ENCODE results near the gene STPG2. TPM values are rescaled to one million over a fixed set of nuclear protein-coding genes. Genes with fewer than 3 reads are reported as not detected.
A peak's percentile ranks its signal among the peaks of the same experiment; 100 is the strongest.

STPG2 gene
- total and polyA plus RNA-seq, 12 donors = 0.07 to 1.8 (median 0.61) TPM; not detected in 3

DNA sequence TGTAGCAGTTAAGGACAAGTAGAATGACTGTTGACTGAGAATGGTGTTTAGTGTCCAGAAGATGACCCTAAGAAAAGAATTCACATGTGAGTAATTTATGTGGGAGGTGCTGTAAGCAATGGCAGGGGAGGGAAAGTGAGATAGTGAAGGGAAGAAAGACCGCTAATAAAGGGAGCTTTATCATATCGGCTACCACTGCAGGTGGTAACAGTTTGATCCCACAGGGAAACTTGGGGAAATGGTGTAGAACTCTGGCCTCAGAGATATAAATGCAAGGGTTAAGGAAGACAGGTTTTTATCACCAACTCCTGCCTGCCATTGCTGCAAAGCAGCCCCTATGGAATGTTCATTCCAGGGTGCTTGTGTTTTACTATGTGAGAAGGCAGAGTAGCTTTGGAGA is 489.6 kb downstream of the STPG2 start:
- no peaks in the 10 kb centered on the region for H3K36me3 ChIP-seq (replicated peaks in 1 of 2)
- no peaks in the 10 kb centered on the region for H3K27me3 ChIP-seq
- no peak for TF ChIP-seq POLR2A (IDR thresholded peaks at IDR 0.05)
- TF ChIP-seq, protein P1, sequence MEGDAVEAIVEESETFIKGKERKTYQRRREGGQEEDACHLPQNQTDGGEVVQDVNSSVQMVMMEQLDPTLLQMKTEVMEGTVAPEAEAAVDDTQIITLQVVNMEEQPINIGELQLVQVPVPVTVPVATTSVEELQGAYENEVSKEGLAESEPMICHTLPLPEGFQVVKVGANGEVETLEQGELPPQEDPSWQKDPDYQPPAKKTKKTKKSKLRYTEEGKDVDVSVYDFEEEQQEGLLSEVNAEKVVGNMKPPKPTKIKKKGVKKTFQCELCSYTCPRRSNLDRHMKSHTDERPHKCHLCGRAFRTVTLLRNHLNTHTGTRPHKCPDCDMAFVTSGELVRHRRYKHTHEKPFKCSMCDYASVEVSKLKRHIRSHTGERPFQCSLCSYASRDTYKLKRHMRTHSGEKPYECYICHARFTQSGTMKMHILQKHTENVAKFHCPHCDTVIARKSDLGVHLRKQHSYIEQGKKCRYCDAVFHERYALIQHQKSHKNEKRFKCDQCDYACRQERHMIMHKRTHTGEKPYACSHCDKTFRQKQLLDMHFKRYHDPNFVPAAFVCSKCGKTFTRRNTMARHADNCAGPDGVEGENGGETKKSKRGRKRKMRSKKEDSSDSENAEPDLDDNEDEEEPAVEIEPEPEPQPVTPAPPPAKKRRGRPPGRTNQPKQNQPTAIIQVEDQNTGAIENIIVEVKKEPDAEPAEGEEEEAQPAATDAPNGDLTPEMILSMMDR (IDR thresholded peaks at IDR 0.05) = no peak
- no peak overlapping the region for H3K4me3 ChIP-seq
- intact Hi-C loops (cut with DNase I) = no loop called here
- H3K27ac ChIP-seq = no peak overlapping the region
- H3K4me1 ChIP-seq (replicated peaks in 1 of 2) = no peaks in the 10 kb centered on the region
- DNase-seq = no peak
- WGBS, 4 donors = 80 to 88% (median 82%) methylated on average over 2 of the region's 2 CpGs
- H3K9me3 ChIP-seq (replicated peaks in 1 of 3) = no peaks in the 10 kb centered on the region

DNA sequence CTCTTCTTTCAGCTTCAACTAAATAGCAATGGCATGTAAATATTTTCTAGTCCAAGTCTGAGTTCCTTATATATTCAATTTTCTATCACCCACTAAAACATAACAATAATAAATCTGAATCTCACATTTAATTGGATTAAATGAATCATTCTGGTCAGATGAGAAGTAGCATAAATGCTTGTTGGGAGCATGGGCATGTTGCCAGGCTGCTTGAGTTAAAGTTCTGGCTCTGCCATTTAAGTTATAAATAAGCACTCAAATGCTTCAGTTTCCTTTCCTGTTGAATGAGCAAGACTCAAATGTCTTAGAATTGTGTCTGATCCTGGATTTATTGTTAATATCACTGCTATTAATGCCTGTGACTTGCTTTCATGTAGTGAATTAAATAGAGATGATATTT is 496.3 kb downstream of the STPG2 start:
- intact Hi-C loops (cut with DNase I) = no loop called here
- TF ChIP-seq POLR2A (IDR thresholded peaks at IDR 0.05) = no peak
- TF ChIP-seq, protein P1 (IDR thresholded peaks at IDR 0.05) = no peak
- no peaks in the 10 kb centered on the region for H3K9me3 ChIP-seq (replicated peaks in 1 of 3)
- no peaks in the 10 kb centered on the region for H3K4me1 ChIP-seq (replicated peaks in 1 of 2)
- H3K36me3 ChIP-seq (replicated peaks in 1 of 2) = no peaks in the 10 kb centered on the region
- no peak overlapping the region for H3K27ac ChIP-seq
- no peaks in the 10 kb centered on the region for H3K27me3 ChIP-seq
- no peak overlapping the region for H3K4me3 ChIP-seq
- peak in 4 of 7 donors; percentile 13 to 59 (median 23) for DNase-seq

DNA sequence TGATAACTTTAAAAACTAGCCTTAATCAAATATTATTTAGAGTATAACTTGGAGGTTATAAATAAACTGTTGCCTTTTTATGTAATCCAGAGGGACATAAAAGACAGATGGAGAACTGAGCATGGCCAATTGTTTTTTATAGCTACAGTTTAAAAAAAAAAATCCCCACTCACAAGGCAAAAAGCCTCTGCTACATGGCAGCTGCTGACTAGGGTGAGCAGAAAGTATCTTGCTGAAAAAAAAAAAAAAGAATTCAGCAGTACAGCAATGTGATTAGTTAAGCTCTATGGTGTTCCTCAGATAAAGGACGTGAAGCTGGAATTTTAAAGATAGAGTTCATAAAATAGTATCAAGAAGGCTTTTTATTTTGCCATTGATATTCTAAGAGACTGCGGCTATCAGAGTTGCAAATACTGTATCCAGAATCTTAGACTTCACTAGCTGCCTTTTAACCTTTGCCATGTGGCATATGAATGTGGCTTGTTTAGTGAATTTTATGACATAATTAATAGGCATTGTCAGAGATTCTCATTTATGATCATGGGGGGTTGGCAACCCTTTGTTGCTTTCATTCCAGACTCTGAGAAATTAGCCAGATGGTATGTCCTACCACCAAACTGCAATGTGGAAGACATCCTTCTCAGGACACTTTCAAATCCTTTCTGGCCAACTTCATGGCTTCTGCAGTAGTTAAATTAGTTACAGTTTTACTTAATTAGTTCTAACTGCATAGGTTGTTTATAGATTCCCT is 498.0 kb downstream of the STPG2 start:
- no peaks in the 10 kb centered on the region for H3K4me1 ChIP-seq (replicated peaks in 1 of 2)
- intact Hi-C loops (cut with DNase I) = no loop called here
- 58 to 81% (median 73%) methylated on average over 2 of the region's 2 CpGs for WGBS, 4 donors

DNA sequence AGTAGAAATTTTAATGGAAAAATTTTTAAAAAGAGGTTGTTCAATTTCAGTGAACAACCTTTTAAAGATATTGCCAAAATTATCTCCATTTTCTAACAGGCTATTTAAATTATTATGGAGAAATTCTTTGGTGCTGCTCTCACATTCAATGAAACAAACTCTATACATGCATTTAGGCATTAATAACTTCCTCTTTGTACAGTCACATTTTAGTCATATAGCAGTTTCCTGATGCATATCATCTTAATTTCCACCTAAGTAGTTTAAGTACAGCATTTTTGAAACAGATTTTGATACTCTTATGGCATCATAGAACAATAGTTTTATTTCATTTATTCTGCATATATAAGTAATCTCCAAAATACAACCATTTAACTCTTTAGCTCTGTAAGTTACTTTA is 500.1 kb downstream of the STPG2 start:
- intact Hi-C loops (cut with DNase I) = no loop called here
- H3K27me3 ChIP-seq = no peaks in the 10 kb centered on the region
- no peaks in the 10 kb centered on the region for H3K4me1 ChIP-seq (replicated peaks in 1 of 2)
- TF ChIP-seq, protein P1 (IDR thresholded peaks at IDR 0.05) = no peak
- TF ChIP-seq POLR2A (IDR thresholded peaks at IDR 0.05) = no peak
- no peaks in the 10 kb centered on the region for H3K36me3 ChIP-seq (replicated peaks in 1 of 2)
- no peak overlapping the region for H3K27ac ChIP-seq
- no peaks in the 10 kb centered on the region for H3K9me3 ChIP-seq (replicated peaks in 1 of 3)
- no peak overlapping the region for H3K4me3 ChIP-seq
- no peak for DNase-seq

More for the DNA sequence above, 498.0 kb downstream of the STPG2 start:
- no peaks in the 10 kb centered on the region for H3K9me3 ChIP-seq (replicated peaks in 1 of 3)
- DNase-seq = no peak
- no peak for TF ChIP-seq POLR2A (IDR thresholded peaks at IDR 0.05)
- TF ChIP-seq, protein P1 (IDR thresholded peaks at IDR 0.05) = no peak
- no peaks in the 10 kb centered on the region for H3K27me3 ChIP-seq
- H3K36me3 ChIP-seq (replicated peaks in 1 of 2) = no peaks in the 10 kb centered on the region
- no peak overlapping the region for H3K27ac ChIP-seq
- no peak overlapping the region for H3K4me3 ChIP-seq
